ENCODE data around the gene NUCKS1. TPM values are rescaled to one million over a fixed set of nuclear protein-coding genes. Genes with fewer than 3 reads are reported as not detected.

NUCKS1 gene
- polyA plus RNA-seq, 1 of the 3 experiments (the other 2 are of a cell fraction), result 25.4 TPM

DNA sequence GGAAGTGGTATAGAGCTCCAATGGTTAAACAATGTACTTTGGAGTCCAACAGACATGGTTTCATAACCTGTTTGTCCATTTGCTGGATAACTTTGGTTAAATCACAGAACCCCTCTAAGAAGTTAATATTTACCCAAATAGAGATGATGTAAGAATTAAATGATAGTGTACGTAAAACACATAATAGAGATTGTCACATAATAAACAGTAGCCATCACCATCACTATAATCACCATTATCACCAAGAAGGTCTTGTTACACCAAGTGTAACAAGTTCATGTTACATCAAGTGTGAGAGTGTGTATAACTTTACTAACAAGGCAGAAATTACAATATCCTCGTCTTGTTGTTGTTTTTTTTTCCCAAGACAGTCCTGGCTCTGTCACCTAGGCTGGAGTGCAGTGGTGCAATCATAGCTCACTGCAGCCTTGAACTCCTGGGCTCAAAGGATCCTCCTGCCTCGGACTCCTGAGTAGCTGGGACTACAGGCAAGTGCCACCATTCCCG is 23.3 kb downstream of the NUCKS1 start:
- ChIA-PET CTCF (interaction anchor here (0.9 to 10.2 kb wide), 4 partner anchors 12 to 251 kb away, joined by 3 to 92 read pairs (median 12); no protein-coding TSS in a partner anchor), POLR2A (no interaction called here)
- H3K9me3 ChIP-seq, result no peaks in the 10 kb centered on the region
- no peak overlapping the region for H2AFZ ChIP-seq (ENCODE audit: low read depth)
- no peak for TF ChIP-seq RAD21 (IDR thresholded peaks at IDR 0.05; ENCODE audit: low read length)
- TF ChIP-seq, protein P1, sequence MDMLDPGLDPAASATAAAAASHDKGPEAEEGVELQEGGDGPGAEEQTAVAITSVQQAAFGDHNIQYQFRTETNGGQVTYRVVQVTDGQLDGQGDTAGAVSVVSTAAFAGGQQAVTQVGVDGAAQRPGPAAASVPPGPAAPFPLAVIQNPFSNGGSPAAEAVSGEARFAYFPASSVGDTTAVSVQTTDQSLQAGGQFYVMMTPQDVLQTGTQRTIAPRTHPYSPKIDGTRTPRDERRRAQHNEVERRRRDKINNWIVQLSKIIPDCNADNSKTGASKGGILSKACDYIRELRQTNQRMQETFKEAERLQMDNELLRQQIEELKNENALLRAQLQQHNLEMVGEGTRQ (IDR thresholded peaks at IDR 0.05; ENCODE audit: borderline replicate concordance, low read depth, low read length), result no peak
- no peak for TF ChIP-seq YY1 (IDR thresholded peaks at IDR 0.05; ENCODE audit: low read depth)
- no peak for TF ChIP-seq SMC3 (IDR thresholded peaks at IDR 0.05; ENCODE audit: low read depth, low read length)
- TF ChIP-seq FOSL2 (IDR thresholded peaks at IDR 0.05; ENCODE audit: borderline replicate concordance, low read depth), result no peak
- TF ChIP-seq, protein P2, sequence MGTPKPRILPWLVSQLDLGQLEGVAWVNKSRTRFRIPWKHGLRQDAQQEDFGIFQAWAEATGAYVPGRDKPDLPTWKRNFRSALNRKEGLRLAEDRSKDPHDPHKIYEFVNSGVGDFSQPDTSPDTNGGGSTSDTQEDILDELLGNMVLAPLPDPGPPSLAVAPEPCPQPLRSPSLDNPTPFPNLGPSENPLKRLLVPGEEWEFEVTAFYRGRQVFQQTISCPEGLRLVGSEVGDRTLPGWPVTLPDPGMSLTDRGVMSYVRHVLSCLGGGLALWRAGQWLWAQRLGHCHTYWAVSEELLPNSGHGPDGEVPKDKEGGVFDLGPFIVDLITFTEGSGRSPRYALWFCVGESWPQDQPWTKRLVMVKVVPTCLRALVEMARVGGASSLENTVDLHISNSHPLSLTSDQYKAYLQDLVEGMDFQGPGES (IDR thresholded peaks at IDR 0.05; ENCODE audit: low read depth, low read length), result no peak
- TF ChIP-seq RCOR1 (IDR thresholded peaks at IDR 0.05; ENCODE audit: low read length), result no peak
- no peak for TF ChIP-seq SIN3A (IDR thresholded peaks at IDR 0.05; ENCODE audit: borderline replicate concordance, low read depth, low read length)
- TF ChIP-seq NRF1 (IDR thresholded peaks at IDR 0.05; ENCODE audit: low read depth, low read length), result no peak
- no peak for TF ChIP-seq NFIC (IDR thresholded peaks at IDR 0.05; ENCODE audit: borderline replicate concordance)
- TF ChIP-seq MXI1 (IDR thresholded peaks at IDR 0.05; ENCODE audit: low read depth, low read length), result no peak
- TF ChIP-seq, protein P3, sequence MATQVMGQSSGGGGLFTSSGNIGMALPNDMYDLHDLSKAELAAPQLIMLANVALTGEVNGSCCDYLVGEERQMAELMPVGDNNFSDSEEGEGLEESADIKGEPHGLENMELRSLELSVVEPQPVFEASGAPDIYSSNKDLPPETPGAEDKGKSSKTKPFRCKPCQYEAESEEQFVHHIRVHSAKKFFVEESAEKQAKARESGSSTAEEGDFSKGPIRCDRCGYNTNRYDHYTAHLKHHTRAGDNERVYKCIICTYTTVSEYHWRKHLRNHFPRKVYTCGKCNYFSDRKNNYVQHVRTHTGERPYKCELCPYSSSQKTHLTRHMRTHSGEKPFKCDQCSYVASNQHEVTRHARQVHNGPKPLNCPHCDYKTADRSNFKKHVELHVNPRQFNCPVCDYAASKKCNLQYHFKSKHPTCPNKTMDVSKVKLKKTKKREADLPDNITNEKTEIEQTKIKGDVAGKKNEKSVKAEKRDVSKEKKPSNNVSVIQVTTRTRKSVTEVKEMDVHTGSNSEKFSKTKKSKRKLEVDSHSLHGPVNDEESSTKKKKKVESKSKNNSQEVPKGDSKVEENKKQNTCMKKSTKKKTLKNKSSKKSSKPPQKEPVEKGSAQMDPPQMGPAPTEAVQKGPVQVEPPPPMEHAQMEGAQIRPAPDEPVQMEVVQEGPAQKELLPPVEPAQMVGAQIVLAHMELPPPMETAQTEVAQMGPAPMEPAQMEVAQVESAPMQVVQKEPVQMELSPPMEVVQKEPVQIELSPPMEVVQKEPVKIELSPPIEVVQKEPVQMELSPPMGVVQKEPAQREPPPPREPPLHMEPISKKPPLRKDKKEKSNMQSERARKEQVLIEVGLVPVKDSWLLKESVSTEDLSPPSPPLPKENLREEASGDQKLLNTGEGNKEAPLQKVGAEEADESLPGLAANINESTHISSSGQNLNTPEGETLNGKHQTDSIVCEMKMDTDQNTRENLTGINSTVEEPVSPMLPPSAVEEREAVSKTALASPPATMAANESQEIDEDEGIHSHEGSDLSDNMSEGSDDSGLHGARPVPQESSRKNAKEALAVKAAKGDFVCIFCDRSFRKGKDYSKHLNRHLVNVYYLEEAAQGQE (IDR thresholded peaks at IDR 0.05; ENCODE audit: low read depth, low read length), result no peak
- TF ChIP-seq, protein P4, sequence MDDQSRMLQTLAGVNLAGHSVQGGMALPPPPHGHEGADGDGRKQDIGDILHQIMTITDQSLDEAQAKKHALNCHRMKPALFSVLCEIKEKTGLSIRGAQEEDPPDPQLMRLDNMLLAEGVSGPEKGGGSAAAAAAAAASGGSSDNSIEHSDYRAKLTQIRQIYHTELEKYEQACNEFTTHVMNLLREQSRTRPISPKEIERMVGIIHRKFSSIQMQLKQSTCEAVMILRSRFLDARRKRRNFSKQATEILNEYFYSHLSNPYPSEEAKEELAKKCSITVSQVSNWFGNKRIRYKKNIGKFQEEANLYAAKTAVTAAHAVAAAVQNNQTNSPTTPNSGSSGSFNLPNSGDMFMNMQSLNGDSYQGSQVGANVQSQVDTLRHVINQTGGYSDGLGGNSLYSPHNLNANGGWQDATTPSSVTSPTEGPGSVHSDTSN (IDR thresholded peaks at IDR 0.05), result no peak
- no peak for TF ChIP-seq MEF2A (IDR thresholded peaks at IDR 0.05; ENCODE audit: borderline replicate concordance, low read depth)
- TF ChIP-seq GATA2 (CRISPR knock-in tag; IDR thresholded peaks at IDR 0.05), result no peak
- TF ChIP-seq, protein P5, sequence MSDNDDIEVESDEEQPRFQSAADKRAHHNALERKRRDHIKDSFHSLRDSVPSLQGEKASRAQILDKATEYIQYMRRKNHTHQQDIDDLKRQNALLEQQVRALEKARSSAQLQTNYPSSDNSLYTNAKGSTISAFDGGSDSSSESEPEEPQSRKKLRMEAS (IDR thresholded peaks at IDR 0.05; ENCODE audit: low read depth), result no peak
- no peak for TF ChIP-seq EP300 (IDR thresholded peaks at IDR 0.05; ENCODE audit: borderline replicate concordance in 1 of 2, low read depth in 1 of 2, low read length in 1 of 2)
- TF ChIP-seq POLR2AphosphoS5 (IDR thresholded peaks at IDR 0.05; ENCODE audit: low read depth, low read length), result no peak
- no peak for TF ChIP-seq GABPA (IDR thresholded peaks at IDR 0.05; ENCODE audit: low read depth)
- peaks cover 97% of the 10 kb centered on the region for H3K79me2 ChIP-seq (ENCODE audit: insufficient read depth)
- no peak overlapping the region for H3K9ac ChIP-seq
- no peak overlapping the region for H3K27ac ChIP-seq (ENCODE audit: low read depth in 2 of 2, low read length in 1 of 2)
- no peak overlapping the region for H3K4me3 ChIP-seq (ENCODE audit: low read depth in 2 of 2, low read length in 1 of 2)
- H3K4me2 ChIP-seq, result no peak overlapping the region
- no peaks in the 10 kb centered on the region for H3K27me3 ChIP-seq (ENCODE audit: insufficient read depth)
- peaks cover 46 to 79% of the 10 kb centered on the region in 2 experiments for H3K36me3 ChIP-seq (replicated peaks in 1 of 2; ENCODE audit: control insufficient read depth in 1 of 2, insufficient read depth in 2 of 2, low read length in 1 of 2)
- no peaks in the 10 kb centered on the region for H3F3A ChIP-seq (replicated peaks; ENCODE audit: insufficient read depth)
- no peaks in the 10 kb centered on the region for H3K4me1 ChIP-seq (ENCODE audit: control insufficient read depth in 1 of 2, insufficient read depth in 2 of 2, low read depth in 1 of 2, low read length in 1 of 2)
- peaks cover 57% of the 10 kb centered on the region for H4K20me1 ChIP-seq (ENCODE audit: insufficient read depth)
- 96% methylated on average over 4 of the region's 4 CpGs for WGBS (ENCODE audit: low lambda C conversion rate)
- no peak for DNase-seq
- H3K9me2 ChIP-seq, result no peaks in the 10 kb centered on the region
